ENCODE results near the gene WNT9A. TPM values are rescaled to one million over a fixed set of nuclear protein-coding genes. Genes with fewer than 3 reads are reported as not detected.

WNT9A gene
- total and polyA plus RNA-seq, 12 donors, result 0.39 to 27.9 (median 3.8) TPM

DNA sequence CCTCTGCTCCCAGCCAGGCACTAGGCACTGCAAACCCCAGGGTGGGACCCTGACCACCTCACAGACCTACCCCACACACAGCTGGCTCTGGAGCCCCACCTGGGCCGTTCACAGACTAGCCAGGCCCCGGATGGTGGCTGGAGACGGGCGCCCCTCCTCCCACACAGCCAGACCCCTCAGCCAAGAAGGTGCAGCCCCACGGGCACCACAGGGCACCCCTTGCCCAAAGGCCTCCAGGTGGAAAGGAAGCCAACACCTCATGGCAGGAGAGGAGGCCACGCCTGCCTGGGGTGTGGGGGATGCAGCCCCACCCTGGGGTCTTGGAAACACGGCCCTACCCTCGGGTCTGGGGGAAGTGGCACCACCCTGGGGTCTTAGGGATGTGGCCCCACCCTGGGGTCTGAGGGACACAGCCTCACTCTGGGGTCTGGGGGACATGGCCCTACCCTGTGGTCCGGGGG, 44.6 kb downstream of the WNT9A start:
- no peak overlapping the region for H3K27ac ChIP-seq
- H3K4me3 ChIP-seq, result no peak overlapping the region
- no peaks in the 10 kb centered on the region for H3K27me3 ChIP-seq
- no peaks in the 10 kb centered on the region for H3K9me3 ChIP-seq
- no peaks in the 10 kb centered on the region for H3K4me1 ChIP-seq
- intact Hi-C loops (cut with DNase I), result no loop called here
- H3K36me3 ChIP-seq, result no peaks in the 10 kb centered on the region
- ATAC-seq, result no peak
- DNase-seq, result peak in 1 of 2 donors; percentile 3
- 90 to 95% methylated on average over 9 of the region's 9 CpGs for WGBS, 2 donors
- TF ChIP-seq, protein P1, sequence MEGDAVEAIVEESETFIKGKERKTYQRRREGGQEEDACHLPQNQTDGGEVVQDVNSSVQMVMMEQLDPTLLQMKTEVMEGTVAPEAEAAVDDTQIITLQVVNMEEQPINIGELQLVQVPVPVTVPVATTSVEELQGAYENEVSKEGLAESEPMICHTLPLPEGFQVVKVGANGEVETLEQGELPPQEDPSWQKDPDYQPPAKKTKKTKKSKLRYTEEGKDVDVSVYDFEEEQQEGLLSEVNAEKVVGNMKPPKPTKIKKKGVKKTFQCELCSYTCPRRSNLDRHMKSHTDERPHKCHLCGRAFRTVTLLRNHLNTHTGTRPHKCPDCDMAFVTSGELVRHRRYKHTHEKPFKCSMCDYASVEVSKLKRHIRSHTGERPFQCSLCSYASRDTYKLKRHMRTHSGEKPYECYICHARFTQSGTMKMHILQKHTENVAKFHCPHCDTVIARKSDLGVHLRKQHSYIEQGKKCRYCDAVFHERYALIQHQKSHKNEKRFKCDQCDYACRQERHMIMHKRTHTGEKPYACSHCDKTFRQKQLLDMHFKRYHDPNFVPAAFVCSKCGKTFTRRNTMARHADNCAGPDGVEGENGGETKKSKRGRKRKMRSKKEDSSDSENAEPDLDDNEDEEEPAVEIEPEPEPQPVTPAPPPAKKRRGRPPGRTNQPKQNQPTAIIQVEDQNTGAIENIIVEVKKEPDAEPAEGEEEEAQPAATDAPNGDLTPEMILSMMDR (IDR thresholded peaks at IDR 0.05), result no peak

DNA sequence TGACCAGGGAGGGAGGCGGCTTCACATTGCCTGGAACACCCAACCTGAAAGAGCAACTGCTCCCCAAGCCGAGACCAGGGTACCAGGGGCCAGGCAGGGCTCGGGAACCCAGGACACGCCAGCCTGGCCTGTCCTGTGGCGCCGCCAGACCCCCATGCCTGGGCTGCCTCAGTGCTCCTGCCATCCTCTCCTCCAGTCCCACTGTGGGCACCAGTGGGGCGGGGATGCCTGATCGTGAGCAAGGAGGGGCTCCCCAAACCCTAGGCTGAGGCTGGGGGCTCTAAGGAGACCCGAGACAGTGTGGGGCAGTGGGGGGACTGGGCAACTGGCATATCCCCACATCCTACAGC, 45.1 kb downstream of the WNT9A start:
- TF ChIP-seq, protein P1 (IDR thresholded peaks at IDR 0.05), result no peak
- no peaks in the 10 kb centered on the region for H3K4me1 ChIP-seq
- no peak for ATAC-seq
- H3K4me3 ChIP-seq, result no peak overlapping the region
- intact Hi-C loops (cut with DNase I), result no loop called here
- H3K27me3 ChIP-seq, result no peaks in the 10 kb centered on the region
- WGBS, 2 donors, result 96% methylated on average over 9 of the region's 9 CpGs
- DNase-seq, result peak in 1 of 2 donors; percentile 3
- H3K9me3 ChIP-seq, result no peaks in the 10 kb centered on the region
- H3K27ac ChIP-seq, result no peak overlapping the region
- no peaks in the 10 kb centered on the region for H3K36me3 ChIP-seq

DNA sequence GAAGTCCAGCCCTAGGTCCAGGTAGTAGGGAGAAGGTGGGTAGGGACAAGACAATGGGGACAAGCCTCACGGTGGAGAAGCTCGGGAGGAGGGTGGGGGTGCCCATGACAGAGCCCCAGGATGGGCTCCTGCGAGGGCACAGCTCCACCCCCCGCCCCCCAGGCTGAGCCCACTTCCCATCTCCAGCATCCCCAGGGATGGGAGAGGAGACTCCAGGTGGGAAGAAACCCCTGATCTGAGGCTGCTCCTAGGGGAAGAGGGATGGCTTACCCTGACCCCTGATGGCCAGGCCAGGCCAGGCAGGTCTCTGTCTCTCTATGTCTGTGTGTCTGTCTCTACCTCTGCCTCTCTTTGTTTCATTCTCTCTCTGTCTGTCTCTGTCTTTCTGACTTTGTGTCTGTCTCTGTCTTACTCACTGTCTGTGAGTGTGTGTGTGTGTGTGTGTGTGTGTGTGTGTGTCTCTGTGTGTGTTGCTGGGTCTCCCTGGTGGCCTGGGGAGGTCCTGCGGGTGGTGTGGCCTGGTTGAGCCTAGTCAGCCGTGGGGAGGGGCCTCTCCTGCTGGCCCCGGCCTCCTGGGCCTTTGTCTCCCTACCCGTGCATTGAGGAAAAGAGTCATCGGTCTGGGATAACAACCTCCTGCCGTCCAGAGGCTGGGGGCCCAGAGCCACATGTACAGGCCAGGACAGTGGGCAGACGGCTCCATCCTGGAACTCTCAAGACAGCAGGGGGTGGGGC, 45.7 kb downstream of the WNT9A start:
- H3K27me3 ChIP-seq, result no peaks in the 10 kb centered on the region
- TF ChIP-seq, protein P1 (IDR thresholded peaks at IDR 0.05), result no peak
- ATAC-seq (no peak), DNase-seq (peak in 1 of 2 donors; percentile 5)
- no peaks in the 10 kb centered on the region for H3K4me1 ChIP-seq
- 71% methylated on average over 11 of the region's 11 CpGs for WGBS, 2 donors
- H3K27ac ChIP-seq, result no peak overlapping the region
- H3K9me3 ChIP-seq, result no peaks in the 10 kb centered on the region
- H3K4me3 ChIP-seq, result no peak overlapping the region
- intact Hi-C loops (cut with DNase I), result no loop called here
- H3K36me3 ChIP-seq, result no peaks in the 10 kb centered on the region

DNA sequence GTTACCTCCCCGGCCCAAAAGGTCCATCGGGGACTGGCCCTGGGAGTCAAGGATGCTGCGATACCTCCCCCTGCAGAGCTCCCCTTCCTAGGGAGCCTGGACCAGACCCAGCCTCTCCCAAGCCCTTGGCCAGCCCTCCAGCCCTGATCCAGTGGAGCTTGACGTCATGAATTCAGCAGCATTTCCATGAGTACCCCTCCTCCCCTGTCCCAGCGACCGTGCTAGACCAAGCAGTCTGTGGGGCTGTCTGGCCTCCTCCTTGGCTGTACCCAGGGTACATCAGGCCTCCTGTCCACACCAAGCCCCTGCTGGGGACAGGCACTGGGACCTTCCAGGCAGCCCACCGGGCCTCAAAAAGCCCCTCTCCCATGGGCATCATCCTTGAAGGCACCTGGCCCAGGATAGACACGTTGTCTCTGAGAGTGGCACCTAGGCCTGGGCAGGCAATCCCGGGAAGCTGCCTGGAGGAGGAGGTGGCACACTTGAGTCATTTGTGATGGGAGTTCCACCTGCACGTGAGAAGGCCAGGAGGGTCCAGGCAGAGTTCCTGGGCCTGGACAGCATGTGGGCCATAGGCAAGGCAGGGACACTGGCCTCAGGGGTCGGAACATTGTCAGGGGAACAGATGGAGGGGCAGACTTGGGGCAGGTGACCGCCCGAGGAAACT, 46.4 kb downstream of the WNT9A start:
- WGBS, 2 donors, result 92 to 93% methylated on average over 13 of the region's 13 CpGs

More for the DNA sequence above, 46.4 kb downstream of the WNT9A start:
- Histone ChIP-seq H3K36me3 (no peaks in the 10 kb centered on the region), H3K4me1 (no peaks in the 10 kb centered on the region), H3K27ac (no peak overlapping the region), H3K9me3 (no peaks in the 10 kb centered on the region), H3K27me3 (no peaks in the 10 kb centered on the region), H3K4me3 (no peak overlapping the region)
- ATAC-seq (no peak), DNase-seq (peak in 1 of 2 donors; percentile 4)
- TF ChIP-seq, protein P1 (IDR thresholded peaks at IDR 0.05), result no peak
- intact Hi-C loops (cut with DNase I), result no loop called here
